Keratinocyte (primary cell): ENCODE data around the gene NAALADL1. TPM values are rescaled to one million over a fixed set of nuclear protein-coding genes. Genes with fewer than 3 reads are reported as not detected.

Experiments used
- DNase-seq: peaks from one replicate; pipeline ENCODE4 v3.0.0-alpha.2; 2011; ENCODE audit warnings: low read depth, missing footprints, low spot score
- FAIRE-seq: peaks from 2 replicates; lab custom pipeline; 2011; peaks lifted over from hg19 to GRCh38; lab: Jason Lieb, UNC
- H2AFZ ChIP-seq: 2 replicates; pipeline ENCODE4 v1.6.0; 2012; ENCODE audit warnings: low read length, control low read depth, inconsistent platforms; ENCODE audit not compliant: control insufficient read depth
- H3K27ac ChIP-seq: 2 replicates; pipeline ENCODE4 v1.5.1; 2011; ENCODE audit warnings: low read length; ENCODE audit not compliant: control insufficient read depth, insufficient read depth
- H3K27me3 ChIP-seq: 3 replicates; pipeline ENCODE4 v1.6.0; 2011; ENCODE audit warnings: low read length; ENCODE audit not compliant: control insufficient read depth, insufficient read depth; ENCODE audit errors: extremely low read depth
- H3K36me3 ChIP-seq, 2 experiments: 2 replicates in 1 of 2; 3 replicates in 1 of 2; pipeline ENCODE4 v1.5.1; 2011; ENCODE audit warnings: low read length in 2 of 2, mild to moderate bottlenecking in 1 of 2; ENCODE audit not compliant: control insufficient read depth in 2 of 2, insufficient read depth in 2 of 2; ENCODE audit errors: extremely low read depth in 1 of 2
- H3K4me1 ChIP-seq: 3 replicates; pipeline ENCODE4 v1.5.1; 2011; ENCODE audit warnings: low read length; ENCODE audit not compliant: control insufficient read depth, insufficient read depth; ENCODE audit errors: extremely low read depth
- H3K4me2 ChIP-seq: 3 replicates; pipeline ENCODE4 v1.6.0; 2011; ENCODE audit warnings: low read depth, low read length; ENCODE audit not compliant: control insufficient read depth, insufficient read depth; ENCODE audit errors: extremely low read depth
- H3K4me3 ChIP-seq, 3 experiments: fragments of 200-600 bp in 1 of 3; sonication (generic) in 1 of 3; 2 replicates in 2 of 3; 3 replicates in 1 of 3; pipeline ENCODE4 v1.5.1; 2011 to 2016; ENCODE audit warnings: low read length in 3 of 3, mild to moderate bottlenecking in 3 of 3, control low read depth in 2 of 3, inconsistent platforms in 1 of 3, low read depth in 1 of 3, mixed read lengths in 1 of 3, mixed run types in 1 of 3, moderate library complexity in 1 of 3; ENCODE audit not compliant: control insufficient read depth in 2 of 3, insufficient read depth in 2 of 3; ENCODE audit errors: extremely low read depth in 1 of 3
- H3K79me2 ChIP-seq: 2 replicates; pipeline ENCODE4 v1.6.0; 2012; ENCODE audit warnings: low read length; ENCODE audit not compliant: control insufficient read depth, insufficient read depth
- H3K9ac ChIP-seq: 3 replicates; pipeline ENCODE4 v1.6.0; 2011; ENCODE audit warnings: low read length; ENCODE audit not compliant: control insufficient read depth, insufficient read depth; ENCODE audit errors: extremely low read depth
- H3K9me1 ChIP-seq: 3 replicates; pipeline ENCODE4 v1.6.0; 2011; ENCODE audit warnings: low read length; ENCODE audit not compliant: control insufficient read depth, insufficient read depth; ENCODE audit errors: extremely low read depth
- H3K9me3 ChIP-seq: 2 replicates; pipeline ENCODE4 v1.5.1; 2012; ENCODE audit warnings: low read depth, low read length; ENCODE audit not compliant: control insufficient read depth
- H4K20me1 ChIP-seq: 3 replicates; pipeline ENCODE4 v1.6.0; 2011; ENCODE audit warnings: low read length; ENCODE audit not compliant: control insufficient read depth, insufficient read depth; ENCODE audit errors: extremely low read depth
- CTCF ChIP-seq, 3 experiments: IDR thresholded peaks in 1 of 3; conservative IDR thresholded peaks in 1 of 3; optimal IDR thresholded peaks in 1 of 3; 2 replicates in 2 of 3; 3 replicates in 1 of 3; pipeline versions ENCODE3 to v1.5.1; 2011; ENCODE audit warnings: low read length in 3 of 3, mild to moderate bottlenecking in 3 of 3, moderate library complexity in 2 of 3, control low read depth in 1 of 3, inconsistent platforms in 1 of 3; ENCODE audit not compliant: insufficient read depth in 2 of 3; ENCODE audit errors: extremely low read depth in 1 of 3
- EZH2 ChIP-seq: IDR thresholded peaks from one replicate; pipeline ENCODE4 v1.6.1; 2012; ENCODE audit warnings: inconsistent platforms, mild to moderate bottlenecking, low read length, moderate library complexity
- dilution Hi-C: fragments of 300-500 bp; cut with MboI; formaldehyde crosslinking; loops from one replicate; pipeline ENCODE4 v1.7.0; 2020; ENCODE audit warnings: low sequenced_read_pairs; ENCODE audit not compliant: extremely low pct_ligation_motif_present
- polyA plus RNA-seq, 5 experiments: library from polyadenylated mRNA; depleted of rRNA in 3 of 5; stranded (reverse) in 3 of 5; stranded (forward) in 1 of 5; unstranded in 1 of 5; fragments of >200 nt; gene quantifications; 1 replicate in 1 of 5; 2 replicates in 3 of 5; 3 replicates in 1 of 5; pipeline versions ENCODE4 v1.2.1 to v1.2.3, GENCODE V29; 2011 to 2012; ENCODE audit warnings: missing spikeins in 2 of 5, low read depth in 1 of 5, low replicate concordance in 1 of 5

Gene NAALADL1
- polyA plus RNA-seq, 1 donor (not counting 4 experiments of a cell fraction or from before 2014, with no cell fraction given): 2.3 TPM

- H3K27ac ChIP-seq: peak within 1 kb of the TSS; percentile 86
- DNase-seq (peak; percentile 25), FAIRE-seq (no peak)
- dilution Hi-C loops: no loop called here
- no peaks in the 10 kb centered on the region for H3K9me3 ChIP-seq
- H3K4me3 ChIP-seq: peak within 1 kb of the TSS; percentile 70 to 77 (median 75)
- peaks cover 8% of the 10 kb centered on the region for H3K4me1 ChIP-seq
- peak within 1 kb of the TSS; percentile 87 for H3K9ac ChIP-seq
- no peaks in the 10 kb centered on the region for H4K20me1 ChIP-seq
- peak within 1 kb of the TSS; percentile 85 for H3K4me2 ChIP-seq
- H3K36me3 ChIP-seq: peaks cover 8 to 18% of the 10 kb centered on the region in 2 experiments
- H2AFZ ChIP-seq: peak within 1 kb of the TSS; percentile 89
- no peaks in the 10 kb centered on the region for H3K9me1 ChIP-seq
- no peak for TF ChIP-seq EZH2
- TF ChIP-seq CTCF (optimal IDR thresholded peaks at IDR 0.05 in 1 of 3, IDR thresholded peaks at IDR 0.05 in 1 of 3, conservative IDR thresholded peaks at IDR 0.05 in 1 of 3; ENCODE audit: extremely low read depth in 1 of 3, insufficient read depth in 2 of 3, low read length in 3 of 3): peak; percentile 56 to 88 (median 87)
- H3K79me2 ChIP-seq: peaks cover 8% of the 10 kb centered on the region
- H3K27me3 ChIP-seq: no peaks in the 10 kb centered on the region
Measured at GRCh38 chr11:65013888-65014725, 44.2 kb downstream of the NAALADL1 start, which contains the start of gene ARL2. ARL2 (plus strand) TSS chr11:65014160; CDS start chr11:65014208, 48 bp downstream.

GRCh38 chr11:65013130-65013887 lies 45.0 kb downstream of the NAALADL1 start:
- peaks cover 4 to 10% of the 10 kb centered on the region in 2 experiments for H3K36me3 ChIP-seq
- peak; percentile 40 for DNase-seq
- peak overlapping the region; percentile 89 for H2AFZ ChIP-seq
- dilution Hi-C loops: no loop called here
- peaks cover 8% of the 10 kb centered on the region for H3K4me1 ChIP-seq
- FAIRE-seq: no peak
- peaks cover 8% of the 10 kb centered on the region for H3K79me2 ChIP-seq
- peak overlapping the region; percentile 70 to 77 (median 75) for H3K4me3 ChIP-seq
- peak overlapping the region; percentile 85 for H3K4me2 ChIP-seq
- H3K27ac ChIP-seq: peak overlapping the region; percentile 86
- peak; percentile 65 to 88 (median 84) for TF ChIP-seq CTCF (optimal IDR thresholded peaks at IDR 0.05 in 1 of 3, IDR thresholded peaks at IDR 0.05 in 1 of 3, conservative IDR thresholded peaks at IDR 0.05 in 1 of 3; ENCODE audit: extremely low read depth in 1 of 3, insufficient read depth in 2 of 3, low read length in 3 of 3)
- no peak for TF ChIP-seq EZH2
- H3K9me1 ChIP-seq: no peaks in the 10 kb centered on the region
- H4K20me1 ChIP-seq: no peaks in the 10 kb centered on the region
- H3K9me3 ChIP-seq: no peaks in the 10 kb centered on the region
- no peaks in the 10 kb centered on the region for H3K27me3 ChIP-seq
- H3K9ac ChIP-seq: peak overlapping the region; percentile 87
